ENCODE measurements around the gene PDGFB. TPM values are rescaled to one million over a fixed set of nuclear protein-coding genes. Genes with fewer than 3 reads are reported as not detected.

The PDGFB gene
- total and polyA plus RNA-seq, 8 donors = 1.2 to 58.5 (median 3.9) TPM

GRCh38 chr22:39237318-39238100, 7.3 kb downstream of the PDGFB start:
- peaks cover 82 to 93% (median 88%) of the 10 kb centered on the region in 4 donors for H3K4me1 ChIP-seq
- no peak overlapping the region for H3K4me3 ChIP-seq
- peak overlapping the region; percentile 37 to 86 (median 70) for H3K27ac ChIP-seq
- intact Hi-C loops (cut with DNase I; ENCODE audit: low total_unique reads) = loop anchor here (5.0 kb wide), 1 partner anchor 75 kb away; no protein-coding TSS in a partner anchor
- H3K9me3 ChIP-seq = no peaks in the 10 kb centered on the region
- H3K27me3 ChIP-seq = peaks cover 0 to 81% (median 13%) of the 10 kb centered on the region in 3 donors
- peaks cover 0 to 4% (median 0%) of the 10 kb centered on the region in 4 donors for H3K36me3 ChIP-seq
- TF ChIP-seq CTCF (IDR thresholded peaks at IDR 0.05) (no peak), POLR2A (IDR thresholded peaks at IDR 0.05) (no peak), EP300 (IDR thresholded peaks at IDR 0.05) (no peak), POLR2AphosphoS5 (IDR thresholded peaks at IDR 0.05) (no peak)
- peak; percentile 54 to 73 for DNase-seq
- 19 to 41% (median 24%) methylated on average over 22 of the region's 22 CpGs for whole genome bisulfite sequencing, 5 donors

- Histone ChIP-seq H3K4me1 (peaks cover 74 to 84% (median 79%) of the 10 kb centered on the region in 4 donors), H3K36me3 (peaks cover 0 to 8% (median 4%) of the 10 kb centered on the region in 4 donors), H3K9me3 (no peaks in the 10 kb centered on the region), H3K27me3 (peaks cover 0 to 77% (median 13%) of the 10 kb centered on the region in 3 donors), H3K4me3 (no peak overlapping the region), H3K27ac (peak overlapping the region; percentile 65 to 86 (median 70))
- intact Hi-C loops (cut with DNase I; ENCODE audit: low total_unique reads) = loop anchor here (5.0 kb wide), 1 partner anchor 76 kb away; no protein-coding TSS in a partner anchor
- DNase-seq = peak; percentile 76 to 81
- 25 to 41% (median 37%) methylated on average over 35 to 37 of the region's 37 CpGs for WGBS, 5 donors
- TF ChIP-seq POLR2AphosphoS5 (IDR thresholded peaks at IDR 0.05) (no peak), EP300 (IDR thresholded peaks at IDR 0.05) (no peak), POLR2A (IDR thresholded peaks at IDR 0.05) (no peak), CTCF (IDR thresholded peaks at IDR 0.05) (no peak)
Measured at GRCh38 chr22:39236321-39237317, 8.2 kb downstream of the PDGFB start.

GRCh38 chr22:39234867-39235687, 9.7 kb downstream of the PDGFB start:
- peaks cover 0 to 82% (median 13%) of the 10 kb centered on the region in 3 donors for H3K27me3 ChIP-seq
- no peak overlapping the region for H3K4me3 ChIP-seq
- H3K4me1 ChIP-seq = peaks cover 59 to 73% (median 64%) of the 10 kb centered on the region in 4 donors
- H3K9me3 ChIP-seq = no peaks in the 10 kb centered on the region
- intact Hi-C loops (cut with DNase I; ENCODE audit: low total_unique reads) = loop anchor here (5.0 kb wide), 1 partner anchor 77 kb away; no protein-coding TSS in a partner anchor
- 25 to 51% (median 32%) methylated on average over 17 to 29 of the region's 29 CpGs for WGBS, 5 donors
- H3K36me3 ChIP-seq = peaks cover 0 to 21% (median 14%) of the 10 kb centered on the region in 4 donors
- peak; percentile 75 to 79 for DNase-seq
- TF ChIP-seq POLR2AphosphoS5 (IDR thresholded peaks at IDR 0.05) = peak in 1 of 3 donors; percentile 13
- no peak for TF ChIP-seq POLR2A (IDR thresholded peaks at IDR 0.05)
- no peak for TF ChIP-seq CTCF (IDR thresholded peaks at IDR 0.05)
- no peak for TF ChIP-seq EP300 (IDR thresholded peaks at IDR 0.05)
- H3K27ac ChIP-seq = peak overlapping the region; percentile 9 to 86 (median 67)
